GM19023 (cell line): Measurements from ENCODE around the gene PIP4K2A.
A peak's percentile ranks its signal among the peaks of the same experiment; 100 is the strongest.
"Not testable (repeated sequence)": the region's sequence is repeated elsewhere in the genome, so short reads cannot be mapped to it uniquely, and the experiment has no call there.

Experiments used
- ATAC-seq: cut with Tn5 transposase; IDR thresholded peaks from one replicate; pipeline ENCODE4 v1.9.1; 2021; ENCODE audit warnings: mild to moderate bottlenecking, moderate library complexity; ENCODE audit not compliant: unreplicated experiment

The PIP4K2A gene

GRCh38 chr10:22719406-22720042, 5.1 kb upstream of the PIP4K2A start:
- ATAC-seq, result no peak

DNA sequence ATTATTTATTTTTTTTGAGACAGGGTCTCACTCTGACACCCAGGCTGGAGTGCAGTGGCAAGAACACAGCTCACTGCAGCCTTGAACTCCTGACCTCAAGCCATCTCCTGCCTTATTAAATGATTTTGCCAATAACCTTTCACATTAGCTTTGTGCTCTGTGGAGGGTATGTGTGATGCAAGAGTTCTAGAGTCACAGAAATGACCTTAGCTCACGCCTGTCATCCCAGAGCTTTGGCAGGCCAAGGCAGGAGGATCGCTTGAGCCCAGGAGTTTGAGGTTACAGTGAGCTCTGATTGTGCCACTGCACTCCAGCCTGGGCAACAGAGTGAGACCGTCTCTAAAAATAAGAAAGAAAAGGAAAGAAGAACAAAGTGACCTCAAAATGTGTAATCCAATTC, 4.3 kb upstream of the PIP4K2A start:
- not testable (repeated sequence) for ATAC-seq

DNA sequence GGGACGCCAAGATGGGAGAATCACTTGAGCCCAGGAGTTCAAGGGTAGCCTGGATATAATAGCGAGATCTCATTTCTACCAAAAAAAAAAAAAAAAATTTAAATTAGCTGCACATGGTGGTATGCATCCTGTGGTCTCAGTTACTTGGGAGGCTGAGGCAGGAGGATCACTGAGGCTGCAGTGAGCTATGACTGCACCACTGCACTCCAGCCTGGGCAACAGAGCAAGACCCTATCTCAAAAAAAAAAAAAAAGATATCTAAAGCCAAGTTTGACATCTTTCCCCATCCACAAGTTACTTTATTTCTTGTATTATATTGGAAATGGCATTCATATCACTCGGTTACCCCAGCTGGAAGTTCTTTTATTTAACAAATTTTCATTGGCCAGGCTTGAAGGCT, 3.4 kb upstream of the PIP4K2A start:
- no peak for ATAC-seq

DNA sequence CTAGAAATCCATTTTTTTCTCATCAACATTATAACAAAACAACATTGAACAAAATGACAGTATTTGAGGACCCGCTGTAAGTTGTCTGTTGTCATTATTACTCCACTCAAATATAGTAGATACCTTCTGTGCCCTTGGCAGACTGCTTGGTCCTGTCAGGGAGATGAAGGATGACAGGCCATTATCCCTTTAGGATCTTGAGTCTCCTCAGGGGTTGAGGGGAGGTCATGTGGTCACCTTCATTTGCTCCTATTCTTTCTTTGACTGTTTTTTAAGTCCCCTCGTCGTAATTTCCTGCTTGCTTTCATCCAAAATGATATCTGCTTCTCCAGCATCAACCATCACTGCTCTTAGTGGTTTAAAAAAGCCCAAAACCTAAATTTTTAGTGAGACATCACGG, 2.6 kb upstream of the PIP4K2A start:
- ATAC-seq, result no peak

- ATAC-seq, result no peak
Measured at GRCh38 chr10:22715290-22715625, 880 bp upstream of the PIP4K2A start.

DNA sequence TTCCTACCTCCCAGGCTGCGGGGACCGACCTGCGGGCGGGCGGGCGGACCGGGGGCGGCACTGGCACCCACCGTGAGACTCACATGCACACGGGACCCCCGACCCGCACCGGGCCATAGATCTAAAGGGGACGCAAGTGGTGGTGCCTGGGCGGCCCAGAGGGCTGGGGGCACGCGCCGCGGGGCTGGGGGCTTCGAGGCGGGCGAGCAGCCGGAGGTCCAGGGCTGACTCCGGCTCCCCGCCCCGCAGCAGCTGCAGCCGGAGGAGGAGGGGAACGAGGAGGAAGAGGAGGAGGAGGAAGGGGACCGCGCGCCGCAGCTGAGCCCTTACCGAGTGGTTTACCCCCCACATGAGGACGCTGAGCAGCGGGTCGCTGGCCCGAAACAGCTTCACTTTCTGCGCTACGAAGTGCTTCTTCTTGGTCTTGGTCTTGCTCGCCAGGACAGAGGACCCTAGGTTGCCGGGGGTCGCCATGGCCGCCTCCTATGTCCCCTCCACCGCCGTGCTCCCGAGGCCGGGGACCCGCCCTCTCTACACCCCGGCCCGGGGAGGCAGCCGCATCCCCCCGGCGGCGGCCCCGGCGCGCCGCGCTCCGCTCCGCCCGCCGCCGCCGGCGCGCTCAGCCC, 412 bp downstream of the PIP4K2A start:
- ATAC-seq, result peak; percentile 35

DNA sequence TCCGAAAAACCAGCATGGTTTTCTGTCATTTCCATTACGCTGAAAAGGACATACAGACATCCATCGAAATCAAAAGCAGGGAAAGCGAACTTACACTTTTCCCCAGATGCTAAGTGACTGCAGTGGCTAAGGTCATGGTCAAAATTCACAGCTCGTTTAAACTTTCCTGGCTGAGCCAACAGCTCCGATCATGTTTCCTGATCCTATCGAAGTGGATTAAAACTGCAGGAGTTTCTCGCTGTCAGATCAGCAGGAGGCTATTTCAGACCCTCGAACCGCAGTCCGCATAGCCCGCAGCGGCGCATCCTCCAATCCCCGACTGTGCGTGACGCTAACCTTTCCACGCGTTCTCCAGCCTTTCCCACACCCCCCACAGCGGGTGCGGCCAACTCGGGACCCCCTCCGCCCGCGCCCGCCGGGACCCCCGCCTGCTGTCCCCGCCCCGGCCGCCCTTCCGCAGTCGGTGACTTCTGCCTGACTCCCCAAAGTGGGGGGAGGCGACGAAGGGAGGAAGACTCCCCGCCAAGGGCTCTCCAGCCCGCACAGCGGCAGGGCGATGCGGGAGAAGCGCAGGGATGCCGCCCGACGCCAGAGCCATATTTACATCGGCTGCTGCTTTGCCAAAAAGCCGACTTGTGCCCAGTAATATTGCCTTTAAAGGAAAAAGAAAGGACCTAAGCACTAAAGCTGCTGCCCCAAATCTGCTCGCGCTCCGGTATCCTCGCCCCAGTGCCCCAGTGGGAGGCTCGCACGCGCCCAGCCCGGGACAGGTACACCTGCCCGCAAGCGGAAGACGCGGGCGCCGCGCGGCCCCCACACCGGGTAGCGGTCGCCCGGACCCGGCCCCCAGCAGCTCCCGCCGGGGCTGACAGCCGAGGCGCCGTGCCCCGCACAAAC, 1.2 kb downstream of the PIP4K2A start:
- ATAC-seq, result peak; percentile 32

DNA sequence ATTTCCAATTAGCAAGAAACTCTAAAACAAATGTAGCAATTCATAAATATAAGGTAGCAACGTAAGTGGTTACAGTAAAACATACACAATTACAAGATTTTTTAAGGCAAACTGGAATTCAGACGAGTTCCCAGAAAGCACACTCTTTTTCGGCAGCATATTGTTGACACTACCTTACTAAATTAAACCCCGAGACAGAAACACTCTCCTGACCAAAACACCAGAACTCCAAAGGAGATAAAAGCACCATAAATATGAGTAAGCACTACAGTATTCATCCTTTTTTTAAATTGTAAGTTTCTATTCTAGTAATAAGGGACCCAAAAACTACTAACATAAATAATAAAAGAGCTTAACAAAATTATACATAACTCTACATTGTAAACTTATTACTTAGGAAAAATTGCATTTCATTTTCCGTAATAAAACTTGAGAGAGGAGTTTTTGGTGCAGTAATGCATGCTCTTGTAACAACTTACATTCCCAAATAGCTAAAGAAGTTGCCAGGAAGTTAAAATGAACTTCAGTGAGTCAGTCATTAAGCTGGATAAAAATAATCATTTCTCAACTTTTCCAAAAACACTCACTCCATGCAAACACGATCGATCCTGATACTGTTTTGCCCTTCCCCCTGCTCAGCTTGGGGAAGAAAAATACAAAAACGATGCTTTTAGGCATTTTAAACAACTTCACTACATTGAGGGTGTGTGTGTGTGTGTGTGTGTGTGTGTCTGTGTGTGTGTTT, 2.0 kb downstream of the PIP4K2A start:
- ATAC-seq, result no peak

DNA sequence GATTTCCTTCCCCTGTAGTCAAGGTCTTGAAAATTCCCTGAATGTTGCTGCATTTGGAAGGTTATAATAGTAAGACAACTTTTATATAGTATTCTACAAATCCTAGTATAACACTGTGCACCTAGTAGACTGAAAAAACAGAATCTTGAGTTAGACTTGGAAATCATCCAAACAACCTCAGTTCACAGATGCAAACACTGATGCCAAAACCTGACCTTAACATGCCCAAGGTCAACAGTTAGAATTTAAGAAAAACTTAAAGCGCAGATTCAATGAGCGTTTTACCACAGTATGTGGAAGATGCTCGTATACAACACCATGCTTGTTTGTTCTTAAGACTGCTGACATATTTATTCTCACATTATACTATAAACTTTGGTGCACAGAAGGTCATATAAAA, 3.0 kb downstream of the PIP4K2A start:
- ATAC-seq, result no peak

GRCh38 chr10:22710139-22710745, 4.1 kb downstream of the PIP4K2A start:
- ATAC-seq, result no peak

DNA sequence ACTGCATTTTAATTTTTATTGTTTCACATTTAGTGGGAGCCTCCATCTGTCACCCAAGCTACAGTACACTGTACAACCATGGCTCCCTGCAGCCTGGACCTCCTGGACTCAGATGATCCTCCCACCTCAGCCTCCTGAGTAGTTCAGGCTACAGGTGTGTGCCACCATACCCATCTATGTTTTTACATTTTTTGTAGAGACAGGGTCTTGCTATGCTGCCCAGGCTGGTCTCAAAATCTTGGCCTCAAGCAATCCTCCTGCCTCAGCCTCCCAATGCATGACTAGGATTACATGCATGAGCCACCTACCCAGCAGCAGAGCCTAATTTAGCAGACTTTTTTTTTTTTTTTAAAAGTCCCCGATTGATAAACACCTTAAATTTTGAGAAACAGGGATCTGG, 5.6 kb downstream of the PIP4K2A start:
- no peak for ATAC-seq

DNA sequence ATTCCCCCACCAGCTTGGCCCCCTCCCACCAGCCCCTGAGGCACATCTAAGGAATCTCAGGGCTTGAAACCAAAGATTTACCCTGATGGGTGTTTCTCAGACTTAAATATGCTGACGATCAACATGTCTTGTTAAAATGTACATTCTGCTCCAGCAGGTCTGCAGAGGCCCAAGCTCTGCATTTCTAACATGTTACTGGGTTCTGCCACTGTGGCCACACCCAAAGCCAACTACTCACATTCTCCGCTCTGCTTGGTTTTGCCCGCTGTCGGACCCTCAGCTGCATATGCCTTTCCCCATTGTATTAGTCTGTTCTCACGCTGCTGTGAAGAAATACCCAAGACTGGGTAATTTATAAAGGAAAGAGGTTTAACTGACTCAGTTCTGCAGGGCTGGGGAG, 8.9 kb downstream of the PIP4K2A start:
- no peak for ATAC-seq

- ATAC-seq, result peak; percentile 37
Measured at GRCh38 chr10:22704942-22705341, 9.4 kb downstream of the PIP4K2A start.

GRCh38 chr10:22704471-22704911, 9.9 kb downstream of the PIP4K2A start:
- peak; percentile 56 for ATAC-seq

- ATAC-seq, result no peak
Measured at GRCh38 chr10:22702348-22702747, 12.0 kb downstream of the PIP4K2A start.

DNA sequence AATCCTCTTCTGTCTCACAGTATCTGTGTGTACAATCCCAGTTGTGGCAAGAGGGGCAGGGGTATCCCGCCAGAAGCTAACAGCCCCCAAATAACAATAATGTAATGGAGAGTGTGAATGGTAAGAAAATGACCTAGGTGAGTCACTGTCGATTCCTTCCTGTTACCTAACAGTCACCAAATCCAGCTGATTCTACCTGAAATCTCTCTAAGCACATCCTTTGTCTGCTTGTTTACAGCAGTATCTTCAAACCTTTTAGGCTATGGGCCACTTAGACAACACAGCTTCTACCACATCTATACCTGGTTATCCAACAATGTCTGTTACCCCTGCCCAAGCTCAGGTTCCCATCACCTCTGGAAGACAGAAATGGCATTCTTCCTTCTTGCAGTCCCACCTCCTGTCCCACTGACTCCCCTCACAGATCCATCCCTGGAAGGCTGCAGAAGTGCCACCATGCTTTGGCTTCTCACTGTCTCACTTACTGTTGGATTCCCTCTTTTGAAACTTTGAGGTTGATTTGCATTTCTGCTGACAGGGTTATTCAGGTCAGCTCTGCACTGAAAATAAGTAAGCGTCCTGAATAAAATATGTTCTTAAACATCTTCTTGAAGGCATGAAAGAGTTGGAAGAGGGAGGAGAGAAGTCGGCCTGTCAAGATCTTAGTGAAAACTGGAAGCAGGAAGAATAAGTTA, 13.1 kb downstream of the PIP4K2A start:
- ATAC-seq, result no peak

- no peak for ATAC-seq
Measured at GRCh38 chr10:22700489-22700888, 13.9 kb downstream of the PIP4K2A start.

- no peak for ATAC-seq
Measured at GRCh38 chr10:22699976-22700375, 14.4 kb downstream of the PIP4K2A start.

GRCh38 chr10:22698941-22699440, 15.4 kb downstream of the PIP4K2A start:
- ATAC-seq, result no peak

DNA sequence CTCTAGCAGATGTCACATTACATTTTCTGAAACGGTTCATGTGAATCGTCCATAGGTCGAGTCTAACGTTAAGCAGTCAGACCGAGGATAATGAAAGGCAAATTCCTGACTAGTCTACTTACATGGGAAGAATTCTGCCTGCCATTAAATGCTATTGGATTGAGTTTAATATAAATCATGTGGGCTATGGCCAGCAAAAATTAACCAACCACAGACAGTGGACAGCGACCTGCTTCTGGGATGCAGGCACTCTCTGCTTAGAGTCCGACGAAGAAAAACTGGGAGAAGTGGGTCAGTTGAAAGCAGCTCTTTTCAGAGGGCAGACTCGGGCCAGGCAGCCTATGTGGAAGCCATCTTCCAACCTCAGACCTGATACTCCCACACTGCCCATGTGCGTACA, 16.6 kb downstream of the PIP4K2A start:
- ATAC-seq, result no peak
